HUES64 (cell line): ENCODE data around the gene DHX15.

Experiments
- H3K27ac ChIP-seq: 2 replicates; pipeline ENCODE4 v1.7.0; 2013; ENCODE audit warnings: low read depth, low read length, inconsistent platforms
- H3K27me3 ChIP-seq: 2 replicates; pipeline ENCODE4 v1.6.1; 2013; ENCODE audit warnings: mild to moderate bottlenecking, low read length; ENCODE audit not compliant: insufficient read depth
- H3K36me3 ChIP-seq: 2 replicates; pipeline ENCODE4 v1.6.1; 2013; ENCODE audit warnings: mild to moderate bottlenecking, low read length; ENCODE audit not compliant: insufficient read depth
- H3K4me1 ChIP-seq: 2 replicates; pipeline ENCODE4 v1.6.1; 2013; ENCODE audit warnings: mild to moderate bottlenecking, low read length, moderate library complexity; ENCODE audit not compliant: insufficient read depth
- H3K4me3 ChIP-seq: 2 replicates; pipeline ENCODE4 v1.5.1; 2013; ENCODE audit warnings: mild to moderate bottlenecking, low read length, moderate library complexity
- H3K9ac ChIP-seq: 2 replicates; pipeline ENCODE4 v1.6.1; 2013; ENCODE audit warnings: mild to moderate bottlenecking, low read depth, low read length
- H3K9me3 ChIP-seq: 2 replicates; pipeline ENCODE4 v1.6.1; 2013; ENCODE audit warnings: low read depth, low read length; ENCODE audit not compliant: insufficient read depth
- WGBS: fragments of 150-250, 120-280 bp; methylation state at CpG from one replicate; pipeline ENCODE4 v1.1.7; 2013; ENCODE audit warnings: missing lambda C conversion rate; 5-methylcytosine and 5-hydroxymethylcytosine counted together

Gene DHX15

GRCh38 chr4:24477919-24478318, 106.4 kb downstream of the DHX15 start:
- Histone ChIP-seq H3K27ac (no peak overlapping the region), H3K9me3 (no peaks in the 10 kb centered on the region), H3K4me3 (no peak overlapping the region), H3K9ac (no peak overlapping the region), H3K27me3 (no peaks in the 10 kb centered on the region), H3K4me1 (peaks cover 29% of the 10 kb centered on the region), H3K36me3 (no peaks in the 10 kb centered on the region)
- 65% methylated on average over 5 of the region's 5 CpGs for WGBS
